WI38 (cell line): ENCODE measurements around the gene GPR37.

Source experiments
- H3K4me3 ChIP-seq: 2 replicates; pipeline ENCODE4 v1.5.1; 2011; ENCODE audit warnings: low read depth, mild to moderate bottlenecking, control low read depth, low read length
- CTCF ChIP-seq: IDR thresholded peaks from 2 replicates; pipeline ENCODE4 v1.5.1; 2012; ENCODE audit warnings: low read depth, mild to moderate bottlenecking, control low read depth, low read length

GPR37 gene

DNA sequence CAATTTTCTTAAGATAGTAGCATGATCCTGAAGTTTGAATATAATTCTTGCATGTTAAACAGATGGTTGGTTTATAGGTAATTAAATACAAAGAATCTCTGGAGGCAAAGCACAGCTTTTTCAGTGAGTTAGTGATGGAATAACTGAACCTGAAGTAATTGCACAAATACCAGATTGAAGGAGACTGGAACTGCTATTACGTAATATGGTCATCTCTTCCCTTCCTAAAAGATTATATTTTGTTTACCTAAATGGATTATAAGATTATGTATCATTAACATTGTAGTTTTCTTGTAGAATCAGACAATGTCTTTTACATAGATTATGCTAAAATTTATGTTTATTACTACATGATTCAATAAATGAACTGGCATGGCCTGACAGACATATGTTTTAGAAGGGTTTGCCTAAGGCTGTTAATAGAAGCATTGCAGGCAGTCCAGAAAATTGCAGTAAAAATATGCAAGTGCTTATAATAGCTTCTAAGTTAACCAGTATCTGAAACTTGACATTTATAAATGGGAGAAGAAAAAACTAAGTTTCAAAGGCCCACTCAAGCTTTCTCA is 35.8 kb upstream of the GPR37 start:
- no peak overlapping the region for H3K4me3 ChIP-seq
- TF ChIP-seq CTCF: no peak

DNA sequence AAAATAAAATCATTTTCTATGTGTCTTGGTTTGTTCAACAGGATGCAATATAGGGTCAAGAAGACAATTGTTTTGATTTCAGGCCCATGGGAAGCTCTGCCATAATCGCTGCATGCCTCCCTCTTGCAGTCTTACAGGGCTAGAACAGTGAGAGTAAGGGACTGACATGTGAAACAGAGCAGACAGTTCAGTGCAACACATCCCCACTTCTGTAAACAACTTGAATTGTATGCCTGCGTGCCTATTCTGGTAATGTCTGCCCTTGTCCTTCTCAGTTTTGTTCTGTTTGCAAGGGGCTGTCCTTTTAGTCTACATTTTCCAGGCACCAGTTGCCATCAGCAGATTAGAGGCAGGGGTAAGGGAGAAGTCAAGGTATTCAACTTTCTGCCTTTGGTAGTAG is 34.8 kb upstream of the GPR37 start:
- no peak overlapping the region for H3K4me3 ChIP-seq
- TF ChIP-seq CTCF: no peak

DNA sequence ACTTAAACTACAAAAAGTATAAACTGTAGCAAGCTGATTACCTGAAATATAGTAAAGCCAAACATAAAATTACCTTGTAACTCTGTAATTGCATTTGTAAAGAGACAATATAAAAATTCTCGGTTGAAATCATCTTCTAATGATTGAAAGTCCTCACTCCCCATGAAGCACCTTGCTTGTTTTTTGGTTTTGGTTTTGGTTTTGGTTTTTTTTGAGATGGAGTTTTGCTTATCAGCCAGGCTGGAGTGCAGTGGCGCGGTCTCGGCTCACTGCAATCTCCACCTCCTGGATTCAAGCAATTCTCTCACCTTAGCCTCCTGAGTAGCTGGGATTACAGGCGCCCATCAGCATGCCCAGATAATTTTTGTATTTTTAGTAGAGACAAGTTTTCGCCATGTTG is 33.9 kb upstream of the GPR37 start:
- no peak overlapping the region for H3K4me3 ChIP-seq
- no peak for TF ChIP-seq CTCF

- TF ChIP-seq CTCF: no peak
- H3K4me3 ChIP-seq: no peak overlapping the region
Measured at GRCh38 chr7:124796771-124797170, 31.2 kb upstream of the GPR37 start.

GRCh38 chr7:124792696-124793095 is 27.1 kb upstream of the GPR37 start:
- no peak for TF ChIP-seq CTCF
- H3K4me3 ChIP-seq: no peak overlapping the region

DNA sequence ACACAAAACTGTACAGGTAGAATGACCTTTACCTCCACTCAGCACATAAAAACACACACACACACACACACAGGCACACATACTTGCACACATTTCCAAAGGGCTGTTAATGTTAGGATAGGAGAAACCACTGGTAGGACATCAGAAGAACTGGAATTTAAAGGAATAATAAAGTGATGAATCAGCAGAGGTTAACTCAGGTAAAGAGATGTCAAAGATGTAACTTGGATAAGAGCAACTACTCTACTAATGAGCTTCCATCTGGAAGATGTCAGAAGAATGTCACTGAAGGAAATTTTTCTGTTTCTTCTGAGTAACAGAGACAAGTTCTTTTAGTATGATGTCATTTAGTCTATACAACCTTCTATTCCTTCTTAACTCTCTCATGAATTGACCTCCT is 26.4 kb upstream of the GPR37 start:
- H3K4me3 ChIP-seq: no peak overlapping the region
- TF ChIP-seq CTCF: no peak

- TF ChIP-seq CTCF: no peak
- no peak overlapping the region for H3K4me3 ChIP-seq
Measured at GRCh38 chr7:124791426-124791825, 25.8 kb upstream of the GPR37 start.
